Endothelial cell of umbilical vein (primary cell): ENCODE measurements around the gene CIDEC.
"Not testable (repeated sequence)": the region's sequence is repeated elsewhere in the genome, so short reads cannot be mapped to it uniquely, and the experiment has no call there.

Experiments used
- CTCF ChIP-seq, 2 donors: IDR thresholded peaks; 1 replicate in 1 of 2; 2 replicates in 1 of 2; pipeline ENCODE4 v1.5.1; 2011; ENCODE audit warnings: low read length in 2 of 2, mild to moderate bottlenecking in 2 of 2, moderate library complexity in 2 of 2, control low read depth in 1 of 2, inconsistent platforms in 1 of 2, low read depth in 1 of 2; ENCODE audit not compliant: insufficient read depth in 1 of 2; ENCODE audit errors: extremely low read depth in 1 of 2
- FOS ChIP-seq: IDR thresholded peaks from 2 replicates; pipeline ENCODE4 v1.6.1; 2011; ENCODE audit warnings: mild to moderate bottlenecking, low read length, moderate library complexity, borderline replicate concordance; ENCODE audit not compliant: insufficient read depth

GRCh38 chr3:9865125-9865637, 14.9 kb downstream of the CIDEC start:
- not testable (repeated sequence) for TF ChIP-seq CTCF (IDR thresholded peaks at IDR 0.05; ENCODE audit: extremely low read depth in 1 of 2, insufficient read depth in 1 of 2, low read depth in 1 of 2, low read length in 2 of 2); FOS
